ENCODE measurements around the gene VGLL3. TPM values are rescaled to one million over a fixed set of nuclear protein-coding genes. Genes with fewer than 3 reads are reported as not detected.

The VGLL3 gene
- polyA plus RNA-seq, 1 donor from 2014 or later = 0.06 TPM

DNA sequence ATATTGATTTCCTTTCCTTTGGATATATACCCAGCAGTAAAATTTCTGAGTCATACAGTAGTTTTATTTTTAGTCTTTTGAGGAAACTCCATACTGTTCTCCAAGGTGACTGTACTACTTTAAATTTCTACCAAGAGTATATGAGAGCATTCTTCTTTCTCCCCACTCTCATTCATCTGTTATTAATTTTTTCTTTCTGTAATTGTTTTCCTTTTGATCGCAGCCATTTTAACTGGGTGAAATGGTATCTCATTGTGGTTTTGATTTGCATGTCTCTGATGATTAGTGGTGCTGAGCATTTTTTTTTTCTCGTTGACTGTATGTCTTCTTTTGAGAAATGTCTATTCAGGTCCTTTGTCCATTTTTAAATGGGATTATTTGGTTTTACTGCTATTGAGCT lies 18.3 kb upstream of the VGLL3 start:
- no peaks in the 10 kb centered on the region for H3F3A ChIP-seq (ENCODE audit: insufficient read depth, low read length, poor library complexity, severe bottlenecking)
- H3K9me2 ChIP-seq (ENCODE audit: insufficient read depth, low read length) = no peaks in the 10 kb centered on the region
- no peaks in the 10 kb centered on the region for H3K27me3 ChIP-seq (ENCODE audit: insufficient read depth, low read depth, low read length)
- no peak overlapping the region for H3K4me2 ChIP-seq (ENCODE audit: low read length)
- H3K9ac ChIP-seq (ENCODE audit: low read length) = no peak overlapping the region
- no peak overlapping the region for H3K4me3 ChIP-seq (ENCODE audit: low read length)
- H3K79me2 ChIP-seq (replicated peaks; ENCODE audit: insufficient read depth, low read length) = no peaks in the 10 kb centered on the region
- H3K27ac ChIP-seq (ENCODE audit: low read length) = no peak overlapping the region
- no peak overlapping the region for H2AFZ ChIP-seq (ENCODE audit: low read depth, low read length)
- no peaks in the 10 kb centered on the region for H4K20me1 ChIP-seq (ENCODE audit: insufficient read depth)
- no peaks in the 10 kb centered on the region for H3K9me3 ChIP-seq (ENCODE audit: low read length)
- TF ChIP-seq SMC3 (conservative IDR thresholded peaks at IDR 0.05; ENCODE audit: poor library complexity) (no peak), EZH2 (IDR thresholded peaks at IDR 0.05; ENCODE audit: borderline replicate concordance, insufficient read depth, low read length, poor library complexity, severe bottlenecking) (no peak), TAF1 (IDR thresholded peaks at IDR 0.05; ENCODE audit: low read depth) (no peak), POLR2AphosphoS5 (IDR thresholded peaks at IDR 0.05) (no peak), EP300 (conservative IDR thresholded peaks at IDR 0.05; ENCODE audit: poor library complexity, severe bottlenecking) (no peak), MXI1 (conservative IDR thresholded peaks at IDR 0.05; ENCODE audit: poor library complexity, severe bottlenecking) (no peak), RAD21 (conservative IDR thresholded peaks at IDR 0.05) (no peak)
- TF ChIP-seq, protein P1, sequence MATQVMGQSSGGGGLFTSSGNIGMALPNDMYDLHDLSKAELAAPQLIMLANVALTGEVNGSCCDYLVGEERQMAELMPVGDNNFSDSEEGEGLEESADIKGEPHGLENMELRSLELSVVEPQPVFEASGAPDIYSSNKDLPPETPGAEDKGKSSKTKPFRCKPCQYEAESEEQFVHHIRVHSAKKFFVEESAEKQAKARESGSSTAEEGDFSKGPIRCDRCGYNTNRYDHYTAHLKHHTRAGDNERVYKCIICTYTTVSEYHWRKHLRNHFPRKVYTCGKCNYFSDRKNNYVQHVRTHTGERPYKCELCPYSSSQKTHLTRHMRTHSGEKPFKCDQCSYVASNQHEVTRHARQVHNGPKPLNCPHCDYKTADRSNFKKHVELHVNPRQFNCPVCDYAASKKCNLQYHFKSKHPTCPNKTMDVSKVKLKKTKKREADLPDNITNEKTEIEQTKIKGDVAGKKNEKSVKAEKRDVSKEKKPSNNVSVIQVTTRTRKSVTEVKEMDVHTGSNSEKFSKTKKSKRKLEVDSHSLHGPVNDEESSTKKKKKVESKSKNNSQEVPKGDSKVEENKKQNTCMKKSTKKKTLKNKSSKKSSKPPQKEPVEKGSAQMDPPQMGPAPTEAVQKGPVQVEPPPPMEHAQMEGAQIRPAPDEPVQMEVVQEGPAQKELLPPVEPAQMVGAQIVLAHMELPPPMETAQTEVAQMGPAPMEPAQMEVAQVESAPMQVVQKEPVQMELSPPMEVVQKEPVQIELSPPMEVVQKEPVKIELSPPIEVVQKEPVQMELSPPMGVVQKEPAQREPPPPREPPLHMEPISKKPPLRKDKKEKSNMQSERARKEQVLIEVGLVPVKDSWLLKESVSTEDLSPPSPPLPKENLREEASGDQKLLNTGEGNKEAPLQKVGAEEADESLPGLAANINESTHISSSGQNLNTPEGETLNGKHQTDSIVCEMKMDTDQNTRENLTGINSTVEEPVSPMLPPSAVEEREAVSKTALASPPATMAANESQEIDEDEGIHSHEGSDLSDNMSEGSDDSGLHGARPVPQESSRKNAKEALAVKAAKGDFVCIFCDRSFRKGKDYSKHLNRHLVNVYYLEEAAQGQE (IDR thresholded peaks at IDR 0.05; ENCODE audit: borderline replicate concordance) = no peak
- TF ChIP-seq, protein P2, sequence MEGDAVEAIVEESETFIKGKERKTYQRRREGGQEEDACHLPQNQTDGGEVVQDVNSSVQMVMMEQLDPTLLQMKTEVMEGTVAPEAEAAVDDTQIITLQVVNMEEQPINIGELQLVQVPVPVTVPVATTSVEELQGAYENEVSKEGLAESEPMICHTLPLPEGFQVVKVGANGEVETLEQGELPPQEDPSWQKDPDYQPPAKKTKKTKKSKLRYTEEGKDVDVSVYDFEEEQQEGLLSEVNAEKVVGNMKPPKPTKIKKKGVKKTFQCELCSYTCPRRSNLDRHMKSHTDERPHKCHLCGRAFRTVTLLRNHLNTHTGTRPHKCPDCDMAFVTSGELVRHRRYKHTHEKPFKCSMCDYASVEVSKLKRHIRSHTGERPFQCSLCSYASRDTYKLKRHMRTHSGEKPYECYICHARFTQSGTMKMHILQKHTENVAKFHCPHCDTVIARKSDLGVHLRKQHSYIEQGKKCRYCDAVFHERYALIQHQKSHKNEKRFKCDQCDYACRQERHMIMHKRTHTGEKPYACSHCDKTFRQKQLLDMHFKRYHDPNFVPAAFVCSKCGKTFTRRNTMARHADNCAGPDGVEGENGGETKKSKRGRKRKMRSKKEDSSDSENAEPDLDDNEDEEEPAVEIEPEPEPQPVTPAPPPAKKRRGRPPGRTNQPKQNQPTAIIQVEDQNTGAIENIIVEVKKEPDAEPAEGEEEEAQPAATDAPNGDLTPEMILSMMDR (IDR thresholded peaks at IDR 0.05; ENCODE audit: poor library complexity, severe bottlenecking) = no peak
- H3K36me3 ChIP-seq (ENCODE audit: insufficient read depth, low read length) = no peaks in the 10 kb centered on the region

DNA sequence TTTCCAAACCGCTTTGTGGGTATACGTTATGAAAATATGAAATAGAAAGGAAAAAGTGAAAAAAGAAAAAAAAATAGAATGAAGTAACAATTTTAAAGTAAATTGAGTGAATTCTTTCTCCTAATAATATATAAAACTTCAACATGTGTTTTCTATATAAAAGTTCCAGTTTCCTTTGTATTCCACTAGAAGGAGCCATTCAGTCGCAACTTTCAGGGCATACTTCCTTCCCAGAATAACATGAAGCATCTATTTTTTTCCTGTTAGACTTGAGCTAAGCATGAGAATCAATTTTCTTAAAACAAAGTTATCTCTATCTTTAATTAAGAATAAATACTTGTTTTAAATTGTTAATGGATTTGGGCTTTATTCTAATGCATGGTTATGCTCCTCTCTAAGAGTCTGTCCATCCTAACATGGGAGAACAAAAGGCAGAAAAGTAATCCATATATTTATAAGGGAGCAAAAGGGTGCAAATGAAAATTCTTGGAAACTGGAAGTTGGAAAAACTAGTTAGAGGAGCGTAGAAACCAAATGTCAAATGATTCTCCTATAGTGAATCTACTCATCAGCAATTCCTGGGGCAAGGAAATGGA lies 16.0 kb upstream of the VGLL3 start:
- Histone ChIP-seq H3K9ac (ENCODE audit: low read length) (no peak overlapping the region), H3K79me2 (replicated peaks; ENCODE audit: insufficient read depth, low read length) (no peaks in the 10 kb centered on the region), H3K9me2 (ENCODE audit: insufficient read depth, low read length) (no peaks in the 10 kb centered on the region), H3K27ac (ENCODE audit: low read length) (no peak overlapping the region), H2AFZ (ENCODE audit: low read depth, low read length) (no peak overlapping the region), H3K27me3 (ENCODE audit: insufficient read depth, low read depth, low read length) (no peaks in the 10 kb centered on the region), H3F3A (ENCODE audit: insufficient read depth, low read length, poor library complexity, severe bottlenecking) (no peaks in the 10 kb centered on the region), H3K9me3 (ENCODE audit: low read length) (no peaks in the 10 kb centered on the region), H4K20me1 (ENCODE audit: insufficient read depth) (no peaks in the 10 kb centered on the region), H3K4me2 (ENCODE audit: low read length) (no peak overlapping the region), H3K4me3 (ENCODE audit: low read length) (no peak overlapping the region), H3K36me3 (ENCODE audit: insufficient read depth, low read length) (no peaks in the 10 kb centered on the region)
- TF ChIP-seq, protein P2 (IDR thresholded peaks at IDR 0.05; ENCODE audit: poor library complexity, severe bottlenecking) = peak; percentile 38
- TF ChIP-seq EP300 (conservative IDR thresholded peaks at IDR 0.05; ENCODE audit: poor library complexity, severe bottlenecking) (no peak), MXI1 (conservative IDR thresholded peaks at IDR 0.05; ENCODE audit: poor library complexity, severe bottlenecking) (no peak), SMC3 (conservative IDR thresholded peaks at IDR 0.05; ENCODE audit: poor library complexity) (no peak)
